Measurements from ENCODE around the gene TMEM86A. TPM values are rescaled to one million over a fixed set of nuclear protein-coding genes. Genes with fewer than 3 reads are reported as not detected.
A peak's percentile ranks its signal among the peaks of the same experiment; 100 is the strongest.

TMEM86A gene
- total and polyA plus RNA-seq, 2 experiments from 2014 or later, result 1.7 to 5.2 TPM

- no peaks in the 10 kb centered on the region for H3K79me2 ChIP-seq
- H3K4me1 ChIP-seq (ENCODE audit: insufficient read depth), result peaks cover 14% of the 10 kb centered on the region
- H3K9me2 ChIP-seq (replicated peaks; ENCODE audit: insufficient read depth), result no peaks in the 10 kb centered on the region
- no peaks in the 10 kb centered on the region for H3K27me3 ChIP-seq
- no peak for TF ChIP-seq EZH2phosphoT487 (IDR thresholded peaks at IDR 0.05; ENCODE audit: low read depth, severe bottlenecking, unreplicated experiment)
- no peak for TF ChIP-seq CTCF (IDR thresholded peaks at IDR 0.05; ENCODE audit: poor library complexity)
- TF ChIP-seq EZH2 (IDR thresholded peaks at IDR 0.05; ENCODE audit: borderline replicate concordance), result no peak
- H3K4me2 ChIP-seq, result peak overlapping the region; percentile 95
- no peaks in the 10 kb centered on the region for H3K9me3 ChIP-seq (ENCODE audit: low read depth)
- WGBS (ENCODE audit: low lambda C conversion rate, missing lambda C conversion rate), result 49% methylated on average over 5 of the region's 5 CpGs
- no peak overlapping the region for H3K4me3 ChIP-seq
- no peaks in the 10 kb centered on the region for H4K20me1 ChIP-seq (ENCODE audit: insufficient read depth, poor library complexity, severe bottlenecking)
- peak overlapping the region; percentile 94 for H2AFZ ChIP-seq
- DNase-seq (ENCODE audit: low spot score), result peak; percentile 64
- H3K36me3 ChIP-seq (replicated peaks; ENCODE audit: insufficient read depth, low read depth), result no peaks in the 10 kb centered on the region
- H3K27ac ChIP-seq, result peak overlapping the region; percentile 74
These were observed 21.7 kb downstream of the TMEM86A start for GRCh38 chr11:18720091-18720807.

DNA sequence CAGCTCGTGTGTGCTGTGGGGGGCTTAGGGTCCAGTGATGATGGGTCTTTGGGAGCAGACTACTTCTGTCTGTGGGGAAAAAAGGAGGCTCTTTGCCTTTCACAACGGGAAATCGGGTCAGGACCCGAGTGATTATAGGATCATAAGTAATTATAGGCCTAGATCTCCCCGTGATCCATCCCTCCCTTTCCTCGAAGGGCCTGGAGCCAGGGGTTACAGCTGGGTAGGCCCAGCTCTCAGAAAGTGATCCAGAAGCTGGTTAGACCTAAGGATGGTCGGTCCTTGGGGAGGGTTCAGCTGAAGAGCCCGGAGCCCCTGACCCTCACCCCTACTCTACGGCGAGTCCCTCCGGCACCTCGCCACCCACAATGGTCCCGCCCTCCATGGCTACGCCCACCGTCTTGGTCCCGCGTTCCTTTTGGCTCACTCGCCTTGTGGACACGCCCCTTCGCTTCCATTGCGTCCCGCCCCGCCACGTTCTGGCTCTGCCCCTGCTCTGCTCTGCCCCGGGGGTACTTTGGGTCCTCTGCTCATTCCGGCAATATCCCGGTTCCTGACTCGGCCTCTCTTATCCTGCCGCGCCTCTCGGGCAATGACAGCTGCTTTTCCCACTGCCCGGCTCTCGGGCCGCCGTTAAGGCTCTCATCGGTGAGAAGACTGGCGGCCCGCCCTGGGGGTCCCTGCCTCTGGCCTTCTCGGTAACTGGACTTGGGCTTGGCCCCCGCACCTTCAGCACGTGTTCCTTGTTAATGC is 22.4 kb downstream of the TMEM86A start:
- no peaks in the 10 kb centered on the region for H3K36me3 ChIP-seq (replicated peaks; ENCODE audit: insufficient read depth, low read depth)
- no peaks in the 10 kb centered on the region for H4K20me1 ChIP-seq (ENCODE audit: insufficient read depth, poor library complexity, severe bottlenecking)
- H3K4me1 ChIP-seq (ENCODE audit: insufficient read depth), result peaks cover 14% of the 10 kb centered on the region
- peak overlapping the region; percentile 64 for H3K4me3 ChIP-seq
- no peaks in the 10 kb centered on the region for H3K79me2 ChIP-seq
- peak overlapping the region; percentile 95 for H3K4me2 ChIP-seq
- H3K9me3 ChIP-seq (ENCODE audit: low read depth), result no peaks in the 10 kb centered on the region
- TF ChIP-seq CTCF (IDR thresholded peaks at IDR 0.05; ENCODE audit: poor library complexity) (no peak), EZH2phosphoT487 (IDR thresholded peaks at IDR 0.05; ENCODE audit: low read depth, severe bottlenecking, unreplicated experiment) (no peak), EZH2 (IDR thresholded peaks at IDR 0.05; ENCODE audit: borderline replicate concordance) (no peak)
- H2AFZ ChIP-seq, result peak overlapping the region; percentile 94
- WGBS (ENCODE audit: low lambda C conversion rate, missing lambda C conversion rate), result 6% methylated on average over 40 of the region's 41 CpGs
- H3K27ac ChIP-seq, result peak overlapping the region; percentile 74
- H3K27me3 ChIP-seq, result no peaks in the 10 kb centered on the region
- no peaks in the 10 kb centered on the region for H3K9me2 ChIP-seq (replicated peaks; ENCODE audit: insufficient read depth)
- DNase-seq (ENCODE audit: low spot score), result peak; percentile 90

DNA sequence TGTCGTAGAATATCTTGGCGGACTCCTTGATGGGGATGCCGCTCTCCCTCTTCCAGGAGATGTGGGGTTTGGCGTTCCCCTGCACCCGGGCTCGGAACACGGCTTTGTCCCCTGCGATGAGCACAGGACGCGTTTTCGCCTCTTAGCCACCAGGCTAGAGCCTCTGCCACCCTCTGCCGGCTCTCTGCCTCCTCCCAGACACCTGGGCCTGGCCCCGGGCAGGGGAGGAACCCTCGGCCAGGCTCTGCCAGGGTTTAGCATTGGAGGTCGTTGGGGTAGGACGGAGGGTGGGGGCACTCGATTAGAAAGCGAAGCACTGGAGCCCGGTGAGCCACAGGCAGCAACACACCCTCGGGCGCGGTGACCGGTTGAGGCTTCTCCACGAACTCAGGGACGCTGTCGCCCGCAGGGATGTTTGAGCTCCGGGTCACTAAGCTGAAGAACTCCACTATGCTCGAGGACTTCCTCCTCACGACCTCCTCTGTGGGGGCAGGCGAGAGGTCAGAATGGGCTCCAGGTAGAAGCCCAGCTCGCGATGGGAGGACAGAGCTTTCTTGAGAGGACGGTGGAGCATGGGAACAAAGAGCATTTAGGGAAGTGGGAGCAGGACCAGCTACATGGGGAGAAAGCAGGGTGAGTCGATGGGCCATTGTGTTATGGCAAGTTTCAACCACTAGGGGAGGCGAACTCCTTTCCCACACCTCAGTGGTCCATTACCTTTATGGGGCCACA is 23.1 kb downstream of the TMEM86A start:
- no peaks in the 10 kb centered on the region for H3K36me3 ChIP-seq (replicated peaks; ENCODE audit: insufficient read depth, low read depth)
- peaks cover 14% of the 10 kb centered on the region for H3K4me1 ChIP-seq (ENCODE audit: insufficient read depth)
- no peaks in the 10 kb centered on the region for H4K20me1 ChIP-seq (ENCODE audit: insufficient read depth, poor library complexity, severe bottlenecking)
- TF ChIP-seq EZH2phosphoT487 (IDR thresholded peaks at IDR 0.05; ENCODE audit: low read depth, severe bottlenecking, unreplicated experiment) (no peak), CTCF (IDR thresholded peaks at IDR 0.05; ENCODE audit: poor library complexity) (peak; percentile 58), EZH2 (IDR thresholded peaks at IDR 0.05; ENCODE audit: borderline replicate concordance) (no peak)
- H3K79me2 ChIP-seq, result no peaks in the 10 kb centered on the region
- H3K4me2 ChIP-seq, result peak overlapping the region; percentile 95
- no peaks in the 10 kb centered on the region for H3K27me3 ChIP-seq
- peak overlapping the region; percentile 64 for H3K4me3 ChIP-seq
- peak overlapping the region; percentile 74 for H3K27ac ChIP-seq
- 2% methylated on average over 33 of the region's 36 CpGs for WGBS (ENCODE audit: low lambda C conversion rate, missing lambda C conversion rate)
- H3K9me3 ChIP-seq (ENCODE audit: low read depth), result no peaks in the 10 kb centered on the region
- H3K9me2 ChIP-seq (replicated peaks; ENCODE audit: insufficient read depth), result no peaks in the 10 kb centered on the region
- DNase-seq (ENCODE audit: low spot score), result peak; percentile 61
- H2AFZ ChIP-seq, result peak overlapping the region; percentile 94
